IMR-90 (cell line): Measurements from ENCODE around the gene NFE2L1. TPM values are rescaled to one million over a fixed set of nuclear protein-coding genes. Genes with fewer than 3 reads are reported as not detected.

Experiments
- ATAC-seq: fragments of 200-7000 bp; cut with Tn5 transposase; 2 replicates; pipeline ENCODE4 v1.9.1; 2020; ENCODE audit warnings: low read depth, mild to moderate bottlenecking, moderate library complexity
- BruUV-seq: library from RNA; stranded (reverse); fragments of 400-500 nt; replicated peaks from 2 replicates; lab custom pipeline; 2021; lab: Mats Ljungman, UMichigan
- CTCF ChIA-PET: fragments of 300-600 bp; formaldehyde crosslinking; extraction: SDS; loops from one replicate; lab custom pipeline; 2021; ENCODE audit warnings: antibody characterized with exemption; lab: Yijun Ruan, JAX
- POLR2A ChIA-PET: fragments of 300-600 bp; sonication (Branson Sonifier 250); formaldehyde crosslinking; loops from one replicate; lab custom pipeline; 2022; ENCODE audit warnings: antibody characterized with exemption; ENCODE audit not compliant: unreplicated experiment; lab: Charles Lee
- DNase-seq: peaks from one replicate; pipeline ENCODE4 v3.0.0; 2013
- H2AFZ ChIP-seq: replicated peaks from 2 replicates; pipeline ENCODE3; 2013; ENCODE audit warnings: low read length, mild to moderate bottlenecking; ENCODE audit not compliant: poor library complexity
- H2AK5ac ChIP-seq: 2 replicates; pipeline ENCODE4 v1.6.1; 2013; ENCODE audit warnings: low read depth, low read length, inconsistent platforms
- H2AK9ac ChIP-seq: replicated peaks from 2 replicates; pipeline ENCODE3; 2013; ENCODE audit warnings: mild to moderate bottlenecking, low read depth, low read length, moderate library complexity; ENCODE audit not compliant: poor library complexity
- H2BK120ac ChIP-seq: 2 replicates; pipeline ENCODE4 v1.6.1; 2013; ENCODE audit warnings: low read depth, low read length, inconsistent platforms
- H2BK15ac ChIP-seq: 3 replicates; pipeline ENCODE4 v1.6.1; 2013; ENCODE audit warnings: low read depth, low read length, inconsistent platforms
- H2BK20ac ChIP-seq: 2 replicates; pipeline ENCODE4 v1.6.1; 2013; ENCODE audit warnings: low read depth, mild to moderate bottlenecking, inconsistent platforms, low read length, moderate library complexity
- H2BK5ac ChIP-seq: 2 replicates; pipeline ENCODE4 v1.6.1; 2013; ENCODE audit warnings: mild to moderate bottlenecking, low read depth, low read length, inconsistent platforms; ENCODE audit not compliant: poor library complexity, severe bottlenecking
- H3K14ac ChIP-seq: replicated peaks from 2 replicates; pipeline ENCODE4 v1.6.1; 2013; ENCODE audit warnings: low read depth, low read length, inconsistent platforms
- H3K18ac ChIP-seq: 2 replicates; pipeline ENCODE4 v1.6.1; 2013; ENCODE audit warnings: low read depth, low read length, control low read depth
- H3K23ac ChIP-seq: 2 replicates; pipeline ENCODE4 v1.6.1; 2013; ENCODE audit warnings: low read depth, low read length, inconsistent platforms
- H3K27ac ChIP-seq: 2 replicates; pipeline ENCODE4 v1.5.1; 2013; ENCODE audit warnings: mild to moderate bottlenecking, control low read depth, low read length; ENCODE audit not compliant: insufficient read depth
- H3K27me3 ChIP-seq: 2 replicates; pipeline ENCODE4 v1.6.1; 2013; ENCODE audit warnings: low read length; ENCODE audit not compliant: control insufficient read depth, insufficient read depth
- H3K36me3 ChIP-seq: 2 replicates; pipeline ENCODE4 v1.6.1; 2013; ENCODE audit warnings: low read length, mixed read lengths; ENCODE audit not compliant: control insufficient read depth, insufficient read depth
- H3K4ac ChIP-seq: 2 replicates; pipeline ENCODE4 v1.6.1; 2013; ENCODE audit warnings: low read depth, low read length, inconsistent platforms
- H3K4me1 ChIP-seq: 2 replicates; pipeline ENCODE4 v1.6.1; 2013; ENCODE audit warnings: low read length, mixed read lengths; ENCODE audit not compliant: control insufficient read depth, insufficient read depth
- H3K4me2 ChIP-seq: 2 replicates; pipeline ENCODE4 v1.6.1; 2013; ENCODE audit warnings: low read depth, mild to moderate bottlenecking, control low read depth, low read length, moderate library complexity
- H3K4me3 ChIP-seq: 2 replicates; pipeline ENCODE4 v1.5.1; 2013; ENCODE audit warnings: low read depth, mild to moderate bottlenecking, control low read depth, low read length, moderate library complexity; ENCODE audit not compliant: insufficient read depth
- H3K56ac ChIP-seq: 2 replicates; pipeline ENCODE4 v1.6.1; 2013; ENCODE audit warnings: low read length, inconsistent platforms; ENCODE audit not compliant: insufficient read depth; ENCODE audit errors: extremely low read depth
- H3K79me1 ChIP-seq, 2 experiments: 2 replicates each; pipeline ENCODE4 v1.6.1; 2013; ENCODE audit warnings: low read length in 2 of 2, inconsistent platforms in 1 of 2, low read depth in 1 of 2
- H3K9ac ChIP-seq: 2 replicates; pipeline ENCODE4 v1.6.1; 2013; ENCODE audit warnings: low read depth, low read length, control low read depth
- H3K9me1 ChIP-seq: 2 replicates; pipeline ENCODE4 v1.6.1; 2013; ENCODE audit warnings: low read length, inconsistent platforms; ENCODE audit not compliant: insufficient read depth
- H3K9me3 ChIP-seq: 2 replicates; pipeline ENCODE4 v1.6.1; 2013; ENCODE audit warnings: low read length; ENCODE audit not compliant: control insufficient read depth, insufficient read depth
- H4K20me1 ChIP-seq: 2 replicates; pipeline ENCODE4 v1.6.1; 2013; ENCODE audit warnings: low read length, inconsistent platforms; ENCODE audit not compliant: insufficient read depth
- H4K5ac ChIP-seq: 2 replicates; pipeline ENCODE4 v1.6.1; 2013; ENCODE audit warnings: mild to moderate bottlenecking, low read depth, low read length, control low read depth
- H4K8ac ChIP-seq, 2 experiments: 2 replicates each; pipeline ENCODE4 v1.6.1; 2013; ENCODE audit warnings: low read depth in 2 of 2, low read length in 2 of 2, control low read depth in 1 of 2, inconsistent platforms in 1 of 2
- H4K91ac ChIP-seq: 2 replicates; pipeline ENCODE4 v1.6.1; 2013; ENCODE audit warnings: low read depth, low read length, inconsistent platforms; ENCODE audit not compliant: insufficient read depth
- BHLHE40 ChIP-seq: fragments of 150-350 bp; IDR thresholded peaks from 2 replicates; pipeline ENCODE4 v1.6.1; 2016; ENCODE audit warnings: mild to moderate bottlenecking, low read depth, low read length
- CEBPB ChIP-seq: IDR thresholded peaks from 2 replicates; pipeline ENCODE4 v1.6.1; 2012; ENCODE audit warnings: low read depth, low read length, improper control_type of control experiment
- CHD1 ChIP-seq: IDR thresholded peaks from 2 replicates; pipeline ENCODE4 v1.6.1; 2012; ENCODE audit warnings: low read depth, low read length, improper control_type of control experiment
- ELK1 ChIP-seq: fragments of 150-350 bp; IDR thresholded peaks from 2 replicates; pipeline ENCODE4 v1.6.1; 2016; ENCODE audit warnings: low read depth, mild to moderate bottlenecking, low read length, moderate library complexity, borderline replicate concordance
- FOS ChIP-seq: fragments of 150-350 bp; IDR thresholded peaks from 2 replicates; pipeline ENCODE4 v1.6.1; 2016; ENCODE audit warnings: low read depth, low read length
- MAFK ChIP-seq: IDR thresholded peaks from 2 replicates; pipeline ENCODE4 v1.6.1; 2012; ENCODE audit warnings: low read depth, low read length, improper control_type of control experiment
- MAZ ChIP-seq: IDR thresholded peaks from 2 replicates; pipeline ENCODE4 v1.6.1; 2012; ENCODE audit warnings: low read depth, mild to moderate bottlenecking, low read length, improper control_type of control experiment, moderate library complexity, borderline replicate concordance
- MXI1 ChIP-seq: IDR thresholded peaks from 2 replicates; pipeline ENCODE4 v1.6.1; 2012; ENCODE audit warnings: low read depth, mild to moderate bottlenecking, low read length, moderate library complexity, borderline replicate concordance
- NFE2L2 ChIP-seq: fragments of 150-350 bp; IDR thresholded peaks from 2 replicates; pipeline ENCODE4 v1.6.1; 2016; ENCODE audit warnings: low read depth, mild to moderate bottlenecking, low read length
- POLR2A ChIP-seq: IDR thresholded peaks from 2 replicates; pipeline ENCODE4 v1.6.1; 2012; ENCODE audit warnings: mild to moderate bottlenecking, low read depth, low read length
- RAD21 ChIP-seq: IDR thresholded peaks from 2 replicates; pipeline ENCODE4 v1.6.1; 2012; ENCODE audit warnings: low read length, improper control_type of control experiment
- RCOR1 ChIP-seq: IDR thresholded peaks from 2 replicates; pipeline ENCODE4 v1.6.1; 2012; ENCODE audit warnings: mild to moderate bottlenecking, low read length, improper control_type of control experiment; ENCODE audit not compliant: insufficient replicate concordance
- RFX5 ChIP-seq: IDR thresholded peaks from 2 replicates; pipeline ENCODE4 v1.8.0; 2012; ENCODE audit warnings: low read depth, mild to moderate bottlenecking, low read length, moderate library complexity
- SMC3 ChIP-seq: fragments of 150-350 bp; IDR thresholded peaks from 2 replicates; pipeline ENCODE4 v1.6.1; 2016; ENCODE audit warnings: low read depth, mild to moderate bottlenecking, antibody characterized with exemption, low read length, moderate library complexity
- WGBS, 2 experiments: methylation state at CpG; one replicate each; pipeline versions ENCODE4 v1.1.5 to v1.1.7; 2013; ENCODE audit warnings: missing lambda C conversion rate in 2 of 2; ENCODE audit not compliant: insufficient read length in 1 of 2; ENCODE audit errors: extremely low coverage in 2 of 2; 5-methylcytosine and 5-hydroxymethylcytosine counted together
- dilution Hi-C: fragments of 300-500 bp; cut with HindIII; formaldehyde crosslinking; loops from one replicate; pipeline ENCODE4 v1.14.3; 2018; ENCODE audit warnings: low sequenced_read_pairs; ENCODE audit not compliant: unreplicated experiment
- in situ Hi-C: fragments of 300-500 bp; cut with MboI; formaldehyde crosslinking; loops from 3 replicates; pipeline ENCODE4 v1.14.3; 2019; ENCODE audit warnings: low sequenced_read_pairs, inconsistent platforms, mixed read lengths
- intact Hi-C: fragments of 100-400 bp; cut with micrococcal nuclease; formaldehyde crosslinking; loops from 2 replicates; pipeline ENCODE4 v1.10.0; 2022
- polyA plus RNA-seq, 3 experiments: library from polyadenylated mRNA; depleted of rRNA; stranded (reverse); fragments of >200 nt; gene quantifications; 2 replicates each; pipeline ENCODE4 v1.2.3, GENCODE V29; 2012; ENCODE audit warnings: low replicate concordance in 1 of 3
- total RNA-seq: library from RNA; depleted of rRNA; stranded (reverse); fragments of >200 nt; gene quantifications from 2 replicates; pipeline ENCODE4 v1.2.3, GENCODE V29; 2012
- TF ChIP-seq, protein P1 (sequence below): conservative IDR thresholded peaks from 2 replicates; pipeline ENCODE4 v1.5.1; 2012; ENCODE audit warnings: mild to moderate bottlenecking, low read depth, low read length, improper control_type of control experiment
- TF ChIP-seq, protein P2 (sequence below): fragments of 150-350 bp; IDR thresholded peaks from 2 replicates; pipeline ENCODE4 v1.6.1; 2017; ENCODE audit warnings: mild to moderate bottlenecking, antibody characterized with exemption, low read length, low read depth

Gene NFE2L1
- total and polyA plus RNA-seq, 2 of the 4 experiments (the other 2 are of a cell fraction): 42.8 to 122 TPM

GRCh38 chr17:48056879-48057278 lies 8.7 kb downstream of the NFE2L1 start:
- no peak overlapping the region for H3K9ac ChIP-seq
- H4K8ac ChIP-seq: peak overlapping the region in 1 of 2 experiments; percentile 91; a peak in 1 of 4 replicates
- DNase-seq (no peak), ATAC-seq (no peak)
- H4K20me1 ChIP-seq: peaks cover 43% of the 10 kb centered on the region
- no peak overlapping the region for H2AK9ac ChIP-seq
- no peak overlapping the region for H3K4me2 ChIP-seq
- dilution Hi-C loops (no loop called here), intact Hi-C loops (no loop called here), in situ Hi-C loops (no loop called here)
- no peak overlapping the region for H3K27ac ChIP-seq
- no peaks in the 10 kb centered on the region for H3K27me3 ChIP-seq
- H4K5ac ChIP-seq: no peak overlapping the region
- H3K79me1 ChIP-seq: peaks cover 44 to 96% of the 10 kb centered on the region in 2 experiments
- peaks cover 75% of the 10 kb centered on the region for H3K36me3 ChIP-seq
- H2AK5ac ChIP-seq: peak overlapping the region; percentile 94; the same call in 1 of the 2 replicates
- no TSS peak for BruUV-seq
- H3K18ac ChIP-seq: no peak overlapping the region
- H4K91ac ChIP-seq: no peak overlapping the region
- ChIA-PET CTCF (interaction anchor here (1.0 kb wide), 1 partner anchor 12 kb away, joined by 3 read pairs; no protein-coding TSS in a partner anchor), POLR2A (no interaction called here)
- no peak overlapping the region for H3K14ac ChIP-seq
- H3K4ac ChIP-seq: peak overlapping the region; percentile 98
- H3K23ac ChIP-seq: no peak overlapping the region
- WGBS, 2 experiments: no CpG with 5 or more reads among the region's 2 CpGs
- H3K9me1 ChIP-seq: peaks cover 40% of the 10 kb centered on the region
- 0 out of 2 replicates have a peak overlapping the region, but pooled peaks have one; percentile 92 for H2BK20ac ChIP-seq
- H2AFZ ChIP-seq: no peak overlapping the region
- no peak overlapping the region for H3K4me3 ChIP-seq
- H2BK120ac ChIP-seq: 0 out of 2 replicates have a peak overlapping the region, but pooled peaks have one; percentile 27
- no peak overlapping the region for H2BK15ac ChIP-seq
- no peaks in the 10 kb centered on the region for H3K9me3 ChIP-seq
- TF ChIP-seq RCOR1 (no peak), CHD1 (no peak), MAFK (no peak), SMC3 (no peak), MAZ (no peak), BHLHE40 (no peak), FOS (no peak), NFE2L2 (no peak), CEBPB (no peak), RFX5 (no peak), MXI1 (no peak), POLR2A (no peak), ELK1 (no peak), RAD21 (no peak)
- TF ChIP-seq, protein P1, sequence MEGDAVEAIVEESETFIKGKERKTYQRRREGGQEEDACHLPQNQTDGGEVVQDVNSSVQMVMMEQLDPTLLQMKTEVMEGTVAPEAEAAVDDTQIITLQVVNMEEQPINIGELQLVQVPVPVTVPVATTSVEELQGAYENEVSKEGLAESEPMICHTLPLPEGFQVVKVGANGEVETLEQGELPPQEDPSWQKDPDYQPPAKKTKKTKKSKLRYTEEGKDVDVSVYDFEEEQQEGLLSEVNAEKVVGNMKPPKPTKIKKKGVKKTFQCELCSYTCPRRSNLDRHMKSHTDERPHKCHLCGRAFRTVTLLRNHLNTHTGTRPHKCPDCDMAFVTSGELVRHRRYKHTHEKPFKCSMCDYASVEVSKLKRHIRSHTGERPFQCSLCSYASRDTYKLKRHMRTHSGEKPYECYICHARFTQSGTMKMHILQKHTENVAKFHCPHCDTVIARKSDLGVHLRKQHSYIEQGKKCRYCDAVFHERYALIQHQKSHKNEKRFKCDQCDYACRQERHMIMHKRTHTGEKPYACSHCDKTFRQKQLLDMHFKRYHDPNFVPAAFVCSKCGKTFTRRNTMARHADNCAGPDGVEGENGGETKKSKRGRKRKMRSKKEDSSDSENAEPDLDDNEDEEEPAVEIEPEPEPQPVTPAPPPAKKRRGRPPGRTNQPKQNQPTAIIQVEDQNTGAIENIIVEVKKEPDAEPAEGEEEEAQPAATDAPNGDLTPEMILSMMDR: no peak
- TF ChIP-seq, protein P2, sequence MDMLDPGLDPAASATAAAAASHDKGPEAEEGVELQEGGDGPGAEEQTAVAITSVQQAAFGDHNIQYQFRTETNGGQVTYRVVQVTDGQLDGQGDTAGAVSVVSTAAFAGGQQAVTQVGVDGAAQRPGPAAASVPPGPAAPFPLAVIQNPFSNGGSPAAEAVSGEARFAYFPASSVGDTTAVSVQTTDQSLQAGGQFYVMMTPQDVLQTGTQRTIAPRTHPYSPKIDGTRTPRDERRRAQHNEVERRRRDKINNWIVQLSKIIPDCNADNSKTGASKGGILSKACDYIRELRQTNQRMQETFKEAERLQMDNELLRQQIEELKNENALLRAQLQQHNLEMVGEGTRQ: no peak
- H3K4me1 ChIP-seq: peaks cover 38% of the 10 kb centered on the region
- H3K56ac ChIP-seq: no peak overlapping the region
- H2BK5ac ChIP-seq: no peak overlapping the region
